ENCODE results near the gene ADD1. TPM values are rescaled to one million over a fixed set of nuclear protein-coding genes. Genes with fewer than 3 reads are reported as not detected.
A peak's percentile ranks its signal among the peaks of the same experiment; 100 is the strongest.

Gene ADD1
- total and polyA plus RNA-seq, 4 donors: 62.2 to 142 (median 83.4) TPM

DNA sequence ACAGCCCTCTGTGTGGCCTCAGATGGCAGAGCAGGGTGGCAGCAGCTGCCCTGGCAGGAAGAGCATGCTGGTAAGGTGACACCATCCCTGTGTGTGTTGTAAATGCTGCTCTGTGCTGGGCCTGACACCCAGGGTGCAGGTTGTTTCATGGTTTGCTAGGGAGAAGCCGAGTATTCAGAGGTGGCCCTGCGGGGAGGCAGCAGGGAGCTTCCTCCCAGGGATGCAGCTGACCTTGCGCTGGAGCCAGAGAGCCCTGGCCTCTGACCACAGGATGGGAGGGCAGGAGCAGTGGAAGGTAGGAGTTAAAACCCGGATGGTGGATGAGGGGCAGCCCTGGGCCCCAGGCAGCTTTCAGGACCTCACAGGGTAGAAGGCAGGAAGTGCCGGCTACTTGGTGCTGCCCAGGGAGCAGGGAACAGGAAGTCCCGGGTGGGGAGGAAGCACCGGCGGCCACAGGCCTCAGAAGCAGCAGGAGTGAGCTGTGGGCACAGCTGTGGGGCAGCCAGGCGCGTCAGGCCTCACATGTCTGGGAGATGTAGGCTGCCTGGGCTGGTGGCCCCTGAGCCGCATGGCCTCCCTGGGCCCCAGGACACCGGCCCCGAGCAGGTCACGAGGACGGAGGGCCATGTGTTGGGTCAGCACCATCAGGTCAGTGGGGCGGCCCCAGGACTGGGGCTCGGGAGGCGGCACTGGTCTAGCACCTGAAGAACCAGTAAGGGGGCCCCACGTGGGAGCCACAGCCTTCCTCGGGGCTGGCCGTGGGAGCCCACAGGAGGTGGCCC, 31.6 kb upstream of the ADD1 start:
- Histone ChIP-seq H3K4me3 (ENCODE audit: low read depth in 1 of 3, low read length in 3 of 3) (peak overlapping the region in 1 of 3 donors; percentile 34), H3K27ac (ENCODE audit: low read depth in 1 of 2, low read length in 2 of 2) (peak overlapping the region; percentile 67 to 72), H3K4me1 (ENCODE audit: control insufficient read depth in 4 of 4, insufficient read depth in 4 of 4, low read length in 3 of 4) (peaks cover 15 to 50% (median 33%) of the 10 kb centered on the region in 4 donors), H3K9me3 (ENCODE audit: control insufficient read depth in 4 of 4, low read length in 3 of 4) (no peaks in the 10 kb centered on the region), H3K9ac (ENCODE audit: low read depth in 1 of 2, low read length in 2 of 2) (peak overlapping the region in 1 of 2 donors; percentile 42), H3K27me3 (ENCODE audit: control insufficient read depth in 4 of 4, insufficient read depth in 4 of 4, low read length in 3 of 4) (no peaks in the 10 kb centered on the region), H3K36me3 (ENCODE audit: control insufficient read depth in 4 of 4, insufficient read depth in 3 of 4, low read depth in 1 of 4, low read length in 3 of 4) (peaks cover 0 to 11% (median 4%) of the 10 kb centered on the region in 4 donors)
- WGBS: 70% methylated on average over 21 of the region's 21 CpGs
- DNase-seq (ENCODE audit: low spot score): no peak
- TF ChIP-seq RXRA (IDR thresholded peaks at IDR 0.05) (no peak), HNF4G (IDR thresholded peaks at IDR 0.05) (no peak), GABPA (IDR thresholded peaks at IDR 0.05 in 1 of 2, conservative IDR thresholded peaks at IDR 0.05 in 1 of 2) (peak in 1 of 2 donors; percentile 68), RAD21 (IDR thresholded peaks at IDR 0.05) (peak in 1 of 2 donors; percentile 21), NR2F2 (IDR thresholded peaks at IDR 0.05) (peak; percentile 93)

DNA sequence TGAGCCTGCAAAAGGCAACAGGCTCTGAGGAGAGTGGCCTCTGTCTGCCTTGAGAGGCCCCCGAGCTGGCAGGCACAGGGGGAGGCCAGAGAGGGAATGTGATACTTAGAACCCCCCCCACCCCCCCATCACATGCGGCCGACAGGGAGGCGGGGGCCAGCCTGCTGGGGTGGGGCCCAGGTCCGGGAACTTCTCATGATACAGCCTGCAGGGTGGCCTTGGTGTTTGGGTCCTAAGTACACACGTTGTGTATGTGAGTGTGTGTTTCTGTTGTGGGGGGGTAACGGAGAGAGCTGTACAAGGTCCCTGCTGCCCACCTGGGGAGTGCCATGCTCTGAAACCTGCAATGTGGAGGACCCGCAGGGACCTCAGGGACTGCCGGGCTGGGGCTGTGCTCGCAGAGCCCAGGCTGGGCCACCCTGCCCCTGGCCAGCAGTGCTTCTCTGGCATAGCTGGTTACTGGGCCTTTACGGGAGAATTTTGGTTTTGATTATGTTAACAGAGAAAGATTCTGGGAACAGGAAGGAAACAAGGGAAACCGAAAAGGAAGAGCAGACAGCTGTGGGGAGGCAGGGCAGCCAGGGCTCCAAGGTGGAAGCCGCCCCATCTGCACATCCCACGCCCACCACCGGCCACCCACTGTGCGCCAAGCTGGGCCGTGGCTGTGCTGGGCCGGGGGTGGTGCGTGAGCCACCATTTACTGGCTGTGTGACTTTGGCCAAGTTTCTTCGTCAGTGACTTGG, 30.9 kb upstream of the ADD1 start:
- Histone ChIP-seq H3K27ac (ENCODE audit: low read depth in 1 of 2, low read length in 2 of 2) (peak overlapping the region; percentile 67 to 72), H3K9ac (ENCODE audit: low read depth in 1 of 2, low read length in 2 of 2) (peak overlapping the region in 1 of 2 donors; percentile 50), H3K27me3 (ENCODE audit: control insufficient read depth in 4 of 4, insufficient read depth in 4 of 4, low read length in 3 of 4) (no peaks in the 10 kb centered on the region), H3K4me1 (ENCODE audit: control insufficient read depth in 4 of 4, insufficient read depth in 4 of 4, low read length in 3 of 4) (peaks cover 15 to 49% (median 32%) of the 10 kb centered on the region in 4 donors), H3K9me3 (ENCODE audit: control insufficient read depth in 4 of 4, low read length in 3 of 4) (no peaks in the 10 kb centered on the region), H3K36me3 (ENCODE audit: control insufficient read depth in 4 of 4, insufficient read depth in 3 of 4, low read depth in 1 of 4, low read length in 3 of 4) (peaks cover 0 to 11% (median 4%) of the 10 kb centered on the region in 4 donors), H3K4me3 (ENCODE audit: low read depth in 1 of 3, low read length in 3 of 3) (peak overlapping the region in 1 of 3 donors; percentile 34)
- 63% methylated on average over 20 of the region's 20 CpGs for WGBS
- TF ChIP-seq RXRA (IDR thresholded peaks at IDR 0.05) (no peak), TAF1 (conservative IDR thresholded peaks at IDR 0.05) (no peak), RAD21 (IDR thresholded peaks at IDR 0.05) (no peak), FOXA2 (IDR thresholded peaks at IDR 0.05) (no peak), FOXA1 (IDR thresholded peaks at IDR 0.05) (no peak), SP1 (IDR thresholded peaks at IDR 0.05) (no peak), YY1 (IDR thresholded peaks at IDR 0.05) (no peak), JUND (IDR thresholded peaks at IDR 0.05) (no peak), GABPA (IDR thresholded peaks at IDR 0.05 in 1 of 2, conservative IDR thresholded peaks at IDR 0.05 in 1 of 2) (no peak), HNF4G (IDR thresholded peaks at IDR 0.05) (no peak), NR2F2 (IDR thresholded peaks at IDR 0.05) (no peak), EGR1 (IDR thresholded peaks at IDR 0.05; ENCODE audit: low read depth in 2 of 2) (no peak)
- TF ChIP-seq, protein P1, sequence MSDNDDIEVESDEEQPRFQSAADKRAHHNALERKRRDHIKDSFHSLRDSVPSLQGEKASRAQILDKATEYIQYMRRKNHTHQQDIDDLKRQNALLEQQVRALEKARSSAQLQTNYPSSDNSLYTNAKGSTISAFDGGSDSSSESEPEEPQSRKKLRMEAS (IDR thresholded peaks at IDR 0.05): no peak
- TF ChIP-seq, protein P2, sequence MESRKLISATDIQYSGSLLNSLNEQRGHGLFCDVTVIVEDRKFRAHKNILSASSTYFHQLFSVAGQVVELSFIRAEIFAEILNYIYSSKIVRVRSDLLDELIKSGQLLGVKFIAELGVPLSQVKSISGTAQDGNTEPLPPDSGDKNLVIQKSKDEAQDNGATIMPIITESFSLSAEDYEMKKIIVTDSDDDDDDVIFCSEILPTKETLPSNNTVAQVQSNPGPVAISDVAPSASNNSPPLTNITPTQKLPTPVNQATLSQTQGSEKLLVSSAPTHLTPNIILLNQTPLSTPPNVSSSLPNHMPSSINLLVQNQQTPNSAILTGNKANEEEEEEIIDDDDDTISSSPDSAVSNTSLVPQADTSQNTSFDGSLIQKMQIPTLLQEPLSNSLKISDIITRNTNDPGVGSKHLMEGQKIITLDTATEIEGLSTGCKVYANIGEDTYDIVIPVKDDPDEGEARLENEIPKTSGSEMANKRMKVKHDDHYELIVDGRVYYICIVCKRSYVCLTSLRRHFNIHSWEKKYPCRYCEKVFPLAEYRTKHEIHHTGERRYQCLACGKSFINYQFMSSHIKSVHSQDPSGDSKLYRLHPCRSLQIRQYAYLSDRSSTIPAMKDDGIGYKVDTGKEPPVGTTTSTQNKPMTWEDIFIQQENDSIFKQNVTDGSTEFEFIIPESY (IDR thresholded peaks at IDR 0.05): no peak
- TF ChIP-seq, protein P3, sequence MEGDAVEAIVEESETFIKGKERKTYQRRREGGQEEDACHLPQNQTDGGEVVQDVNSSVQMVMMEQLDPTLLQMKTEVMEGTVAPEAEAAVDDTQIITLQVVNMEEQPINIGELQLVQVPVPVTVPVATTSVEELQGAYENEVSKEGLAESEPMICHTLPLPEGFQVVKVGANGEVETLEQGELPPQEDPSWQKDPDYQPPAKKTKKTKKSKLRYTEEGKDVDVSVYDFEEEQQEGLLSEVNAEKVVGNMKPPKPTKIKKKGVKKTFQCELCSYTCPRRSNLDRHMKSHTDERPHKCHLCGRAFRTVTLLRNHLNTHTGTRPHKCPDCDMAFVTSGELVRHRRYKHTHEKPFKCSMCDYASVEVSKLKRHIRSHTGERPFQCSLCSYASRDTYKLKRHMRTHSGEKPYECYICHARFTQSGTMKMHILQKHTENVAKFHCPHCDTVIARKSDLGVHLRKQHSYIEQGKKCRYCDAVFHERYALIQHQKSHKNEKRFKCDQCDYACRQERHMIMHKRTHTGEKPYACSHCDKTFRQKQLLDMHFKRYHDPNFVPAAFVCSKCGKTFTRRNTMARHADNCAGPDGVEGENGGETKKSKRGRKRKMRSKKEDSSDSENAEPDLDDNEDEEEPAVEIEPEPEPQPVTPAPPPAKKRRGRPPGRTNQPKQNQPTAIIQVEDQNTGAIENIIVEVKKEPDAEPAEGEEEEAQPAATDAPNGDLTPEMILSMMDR (IDR thresholded peaks at IDR 0.05; ENCODE audit: low read depth, low read length, missing input control): no peak
- TF ChIP-seq, protein P4, sequence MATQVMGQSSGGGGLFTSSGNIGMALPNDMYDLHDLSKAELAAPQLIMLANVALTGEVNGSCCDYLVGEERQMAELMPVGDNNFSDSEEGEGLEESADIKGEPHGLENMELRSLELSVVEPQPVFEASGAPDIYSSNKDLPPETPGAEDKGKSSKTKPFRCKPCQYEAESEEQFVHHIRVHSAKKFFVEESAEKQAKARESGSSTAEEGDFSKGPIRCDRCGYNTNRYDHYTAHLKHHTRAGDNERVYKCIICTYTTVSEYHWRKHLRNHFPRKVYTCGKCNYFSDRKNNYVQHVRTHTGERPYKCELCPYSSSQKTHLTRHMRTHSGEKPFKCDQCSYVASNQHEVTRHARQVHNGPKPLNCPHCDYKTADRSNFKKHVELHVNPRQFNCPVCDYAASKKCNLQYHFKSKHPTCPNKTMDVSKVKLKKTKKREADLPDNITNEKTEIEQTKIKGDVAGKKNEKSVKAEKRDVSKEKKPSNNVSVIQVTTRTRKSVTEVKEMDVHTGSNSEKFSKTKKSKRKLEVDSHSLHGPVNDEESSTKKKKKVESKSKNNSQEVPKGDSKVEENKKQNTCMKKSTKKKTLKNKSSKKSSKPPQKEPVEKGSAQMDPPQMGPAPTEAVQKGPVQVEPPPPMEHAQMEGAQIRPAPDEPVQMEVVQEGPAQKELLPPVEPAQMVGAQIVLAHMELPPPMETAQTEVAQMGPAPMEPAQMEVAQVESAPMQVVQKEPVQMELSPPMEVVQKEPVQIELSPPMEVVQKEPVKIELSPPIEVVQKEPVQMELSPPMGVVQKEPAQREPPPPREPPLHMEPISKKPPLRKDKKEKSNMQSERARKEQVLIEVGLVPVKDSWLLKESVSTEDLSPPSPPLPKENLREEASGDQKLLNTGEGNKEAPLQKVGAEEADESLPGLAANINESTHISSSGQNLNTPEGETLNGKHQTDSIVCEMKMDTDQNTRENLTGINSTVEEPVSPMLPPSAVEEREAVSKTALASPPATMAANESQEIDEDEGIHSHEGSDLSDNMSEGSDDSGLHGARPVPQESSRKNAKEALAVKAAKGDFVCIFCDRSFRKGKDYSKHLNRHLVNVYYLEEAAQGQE (IDR thresholded peaks at IDR 0.05): no peak
- TF ChIP-seq, protein P5, sequence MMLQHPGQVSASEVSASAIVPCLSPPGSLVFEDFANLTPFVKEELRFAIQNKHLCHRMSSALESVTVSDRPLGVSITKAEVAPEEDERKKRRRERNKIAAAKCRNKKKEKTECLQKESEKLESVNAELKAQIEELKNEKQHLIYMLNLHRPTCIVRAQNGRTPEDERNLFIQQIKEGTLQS (IDR thresholded peaks at IDR 0.05): no peak
- DNase-seq (ENCODE audit: low spot score): no peak
